NCI-H2029 treated with DMSO at 0.1 percent for 48 hours (cell line): ENCODE results near the gene MEIS2.

Experiments
- DNase-seq: peaks from one replicate; lab custom pipeline; 2025; lab: John Stamatoyannopoulos, UW

The MEIS2 gene

GRCh38 chr15:37098468-37099318 lies 1.7 kb downstream of the MEIS2 start:
- DNase-seq = no peak

GRCh38 chr15:37097144-37097919 lies 3.0 kb downstream of the MEIS2 start:
- DNase-seq = no peak

GRCh38 chr15:37096558-37097143 lies 3.7 kb downstream of the MEIS2 start:
- no peak for DNase-seq

- DNase-seq = no peak
Observed at GRCh38 chr15:37095770-37096557, 4.4 kb downstream of the MEIS2 start.

GRCh38 chr15:37094915-37095711 lies 5.2 kb downstream of the MEIS2 start:
- no peak for DNase-seq

- DNase-seq = no peak
Observed at GRCh38 chr15:37094333-37094914, 5.9 kb downstream of the MEIS2 start.

- DNase-seq = no peak
Observed at GRCh38 chr15:37093480-37094332, 6.6 kb downstream of the MEIS2 start.

GRCh38 chr15:37090543-37091175 lies 9.7 kb downstream of the MEIS2 start:
- DNase-seq = no peak

- DNase-seq = no peak
Observed at GRCh38 chr15:37088436-37088835, 11.9 kb downstream of the MEIS2 start.

GRCh38 chr15:37087131-37087588 lies 13.2 kb downstream of the MEIS2 start:
- no peak for DNase-seq

- no peak for DNase-seq
Observed at GRCh38 chr15:37086521-37086920, 13.8 kb downstream of the MEIS2 start.

- DNase-seq = no peak
Observed at GRCh38 chr15:37086120-37086519, 14.2 kb downstream of the MEIS2 start.

GRCh38 chr15:37084602-37085001 lies 15.7 kb downstream of the MEIS2 start:
- DNase-seq = no peak

- DNase-seq = no peak
Observed at GRCh38 chr15:37083610-37084009, 16.7 kb downstream of the MEIS2 start.

- no peak for DNase-seq
Observed at GRCh38 chr15:37081983-37082382, 18.4 kb downstream of the MEIS2 start.

- DNase-seq = no peak
Observed at GRCh38 chr15:37080261-37080921, 20.0 kb downstream of the MEIS2 start.

- DNase-seq = no peak
Observed at GRCh38 chr15:37079726-37080125, 20.6 kb downstream of the MEIS2 start.

GRCh38 chr15:37078566-37078965 lies 21.8 kb downstream of the MEIS2 start:
- DNase-seq = no peak
